ENCODE measurements around the gene BRIP1.
"Not testable (repeated sequence)": the region's sequence is repeated elsewhere in the genome, so short reads cannot be mapped to it uniquely, and the experiment has no call there.

Gene BRIP1

DNA sequence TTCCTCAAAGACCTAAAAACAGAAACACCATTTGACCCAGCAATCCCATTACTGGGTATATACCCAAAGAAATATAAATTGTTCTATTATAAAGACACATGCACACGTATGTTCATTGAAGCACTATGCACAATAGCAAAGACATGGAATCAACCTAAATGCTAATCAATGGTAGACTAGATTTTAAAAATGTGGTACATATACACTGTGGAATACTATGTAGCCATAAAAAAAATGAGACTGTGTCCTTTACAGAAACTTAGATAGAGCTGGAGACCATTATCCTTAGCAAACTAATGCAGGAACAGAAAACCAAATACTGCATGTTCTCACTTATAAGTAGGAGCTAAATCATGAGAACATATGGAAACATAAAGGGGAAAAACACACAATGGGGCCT is 36.5 kb downstream of the BRIP1 start:
- DNase-seq: not testable (repeated sequence)

DNA sequence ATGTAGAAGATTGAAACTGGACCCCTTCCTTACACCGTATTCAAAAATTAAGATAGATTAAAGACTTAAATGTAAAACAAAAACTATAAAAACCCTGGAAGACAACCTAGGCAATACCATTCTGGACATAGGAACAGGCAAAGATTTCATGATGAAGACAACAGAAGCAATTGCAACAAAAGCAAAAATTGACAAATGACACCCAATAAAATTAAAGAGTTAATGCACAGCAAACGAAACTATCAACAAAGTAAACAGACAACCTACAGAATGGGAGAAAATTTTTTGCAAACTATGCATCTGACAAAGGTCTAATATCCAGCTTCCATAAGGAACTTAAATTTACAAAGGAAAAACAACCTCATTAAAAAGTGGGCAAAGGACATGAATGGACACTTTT is 37.1 kb downstream of the BRIP1 start:
- not testable (repeated sequence) for DNase-seq

DNA sequence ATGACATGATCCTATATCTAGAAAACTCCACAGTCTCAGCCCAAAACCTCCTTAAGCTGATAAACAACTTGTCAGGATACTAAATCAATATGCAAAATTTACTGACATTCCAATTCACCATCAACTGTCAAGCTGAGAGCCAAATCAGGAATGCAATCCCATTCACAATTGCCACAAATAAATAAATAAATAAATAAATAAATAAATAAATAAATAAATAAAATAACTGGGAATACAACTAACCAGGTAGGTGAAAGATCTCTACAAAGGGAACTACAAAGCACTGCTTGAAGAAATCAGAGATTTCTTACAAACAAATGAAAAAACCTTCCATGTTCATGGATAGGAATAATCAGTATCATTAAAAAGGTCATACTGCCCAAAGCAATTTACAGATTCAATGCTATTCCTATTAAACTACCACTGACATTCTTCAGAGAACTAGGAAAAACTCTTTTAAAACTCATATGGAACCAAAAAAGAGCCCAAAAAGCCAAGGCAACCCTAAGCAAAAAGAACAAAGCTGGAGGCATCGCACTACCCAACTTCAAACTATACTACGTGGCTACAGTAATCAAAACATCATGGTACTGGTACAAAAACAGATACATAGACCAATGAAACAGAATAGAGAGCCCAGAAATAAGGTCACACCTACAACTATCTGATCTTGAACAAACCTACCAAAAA is 37.7 kb downstream of the BRIP1 start:
- no peak for DNase-seq

DNA sequence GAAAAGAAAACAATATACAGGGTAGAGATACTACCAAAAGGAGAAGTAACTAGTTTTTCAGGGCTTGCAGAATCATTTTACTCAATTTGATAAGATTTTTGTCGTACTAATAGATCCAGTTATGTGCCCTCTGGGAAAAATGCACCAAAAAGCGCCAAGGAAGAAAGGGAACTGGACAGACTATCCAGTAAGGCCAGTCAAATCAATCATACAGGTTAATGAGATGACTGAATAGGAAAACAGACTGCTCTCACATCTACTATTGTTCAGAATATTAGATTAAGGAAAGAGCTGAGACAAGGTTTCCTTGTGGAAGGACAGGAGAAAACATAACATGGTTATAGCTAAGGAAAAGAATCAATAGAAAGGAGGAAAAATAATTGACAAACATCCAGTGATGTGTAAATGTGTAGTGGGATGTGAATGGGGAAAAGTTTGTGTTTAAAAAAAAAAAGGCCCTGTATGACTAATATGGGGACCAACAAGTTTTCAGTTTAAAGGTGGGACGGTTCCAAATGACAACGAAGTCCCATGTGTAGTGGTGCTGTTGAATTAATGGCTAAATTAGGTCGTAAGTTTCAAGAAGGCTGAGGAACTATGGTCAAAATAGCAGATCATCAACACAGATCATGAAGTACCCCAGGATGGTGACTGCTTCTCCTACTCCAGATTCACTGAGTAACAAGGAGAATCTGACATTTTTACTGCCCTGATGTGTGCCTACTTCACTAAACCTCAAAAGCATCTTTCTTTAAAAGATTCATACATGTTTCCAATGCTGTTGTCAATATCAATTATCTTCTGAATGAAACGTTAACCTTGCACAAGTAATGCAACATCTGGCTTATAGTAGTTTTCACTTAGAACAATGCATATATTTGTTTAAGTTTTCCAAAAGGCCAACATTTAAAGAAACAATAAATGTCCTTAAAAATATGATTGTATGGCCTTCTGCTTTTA is 40.7 kb downstream of the BRIP1 start:
- DNase-seq: no peak

DNA sequence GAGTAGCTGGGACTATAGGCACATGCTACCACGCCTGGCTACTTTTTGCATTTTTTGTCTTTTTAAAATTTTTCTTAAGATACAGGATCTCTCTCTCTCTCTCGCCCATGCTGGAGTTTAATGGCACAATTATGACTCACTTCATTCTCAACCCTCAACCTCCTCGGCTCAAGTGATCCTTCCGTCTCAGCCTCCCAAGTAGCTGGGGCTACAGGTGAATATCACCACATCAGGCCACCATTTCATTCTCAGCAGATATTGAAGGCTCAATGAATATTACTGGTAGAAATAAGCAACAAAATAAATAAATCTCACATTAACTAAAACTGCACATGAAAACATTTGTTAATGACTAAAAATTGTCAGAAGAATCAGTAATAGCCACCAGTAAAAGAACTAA is 41.7 kb downstream of the BRIP1 start:
- no peak for DNase-seq

DNA sequence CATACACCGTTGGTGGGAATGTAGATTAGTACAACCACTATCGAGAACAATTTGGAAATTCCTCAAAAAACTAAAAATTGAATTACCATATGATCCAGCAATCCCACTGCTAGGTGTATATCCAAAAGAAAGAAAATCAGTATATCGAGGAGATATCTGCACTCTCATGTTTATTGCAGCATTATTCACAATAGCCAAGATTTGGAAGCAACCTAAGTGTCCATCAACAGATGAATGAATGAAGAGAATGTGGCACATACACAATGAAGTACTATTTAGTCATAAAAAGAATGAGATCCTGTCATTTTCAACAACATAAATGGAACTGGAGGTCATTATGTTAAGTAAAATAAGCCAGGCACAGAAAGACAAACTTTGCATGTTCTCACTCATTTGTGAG is 44.1 kb downstream of the BRIP1 start:
- not testable (repeated sequence) for DNase-seq

DNA sequence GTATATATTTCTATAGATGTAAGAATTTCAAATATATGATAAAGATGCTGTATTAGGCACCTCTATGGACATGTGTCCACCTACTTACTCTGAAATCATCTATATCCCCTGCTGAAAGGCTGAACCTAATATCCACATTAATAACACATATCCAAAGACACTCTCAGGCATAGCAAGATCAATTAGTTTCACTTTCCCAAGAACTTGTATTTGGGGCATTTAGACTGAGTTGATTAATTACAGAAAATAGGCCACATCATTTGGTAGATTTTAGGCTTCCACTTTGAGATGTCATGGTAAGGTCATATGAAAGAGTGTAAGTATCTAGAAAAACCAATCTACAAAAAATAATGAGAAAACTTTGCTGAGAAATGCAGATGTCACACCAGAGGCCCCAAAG is 45.1 kb downstream of the BRIP1 start:
- DNase-seq: no peak

DNA sequence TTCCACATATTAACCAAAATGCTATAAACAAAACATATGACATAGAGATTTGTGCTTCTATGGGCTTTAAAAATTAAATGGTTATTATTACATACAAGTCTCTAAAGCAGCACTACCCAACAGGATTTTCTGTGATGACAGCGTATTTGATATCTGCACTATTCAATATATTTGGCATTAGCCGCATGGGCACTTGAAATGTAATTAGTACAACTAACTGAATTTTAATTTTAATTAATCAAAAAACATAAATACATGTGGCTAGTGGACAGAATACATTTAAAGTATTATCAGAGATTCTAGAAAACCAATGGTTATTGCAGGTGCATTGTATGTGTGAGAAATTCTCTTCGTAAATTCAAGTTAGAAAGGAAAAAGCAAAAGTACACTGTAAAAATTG is 45.9 kb downstream of the BRIP1 start:
- no peak for DNase-seq

DNA sequence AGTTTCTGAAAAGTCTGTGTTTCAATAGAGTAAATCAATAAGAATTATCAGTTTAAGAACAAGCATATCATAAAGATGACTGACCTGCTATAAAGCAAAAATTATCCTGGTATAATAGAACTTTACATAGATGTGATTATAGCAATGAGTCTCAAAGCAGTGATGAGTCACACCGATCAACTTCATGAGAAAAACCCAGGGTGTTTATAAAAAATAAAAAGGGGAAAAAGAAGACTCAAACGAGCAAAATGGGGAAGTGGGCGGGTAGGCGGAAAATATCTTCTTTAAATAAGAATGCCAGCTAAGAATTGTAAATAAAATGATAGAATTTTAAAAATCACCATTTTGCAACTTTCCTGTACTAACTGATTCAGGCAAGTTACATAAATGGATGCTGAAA is 46.8 kb downstream of the BRIP1 start:
- no peak for DNase-seq

DNA sequence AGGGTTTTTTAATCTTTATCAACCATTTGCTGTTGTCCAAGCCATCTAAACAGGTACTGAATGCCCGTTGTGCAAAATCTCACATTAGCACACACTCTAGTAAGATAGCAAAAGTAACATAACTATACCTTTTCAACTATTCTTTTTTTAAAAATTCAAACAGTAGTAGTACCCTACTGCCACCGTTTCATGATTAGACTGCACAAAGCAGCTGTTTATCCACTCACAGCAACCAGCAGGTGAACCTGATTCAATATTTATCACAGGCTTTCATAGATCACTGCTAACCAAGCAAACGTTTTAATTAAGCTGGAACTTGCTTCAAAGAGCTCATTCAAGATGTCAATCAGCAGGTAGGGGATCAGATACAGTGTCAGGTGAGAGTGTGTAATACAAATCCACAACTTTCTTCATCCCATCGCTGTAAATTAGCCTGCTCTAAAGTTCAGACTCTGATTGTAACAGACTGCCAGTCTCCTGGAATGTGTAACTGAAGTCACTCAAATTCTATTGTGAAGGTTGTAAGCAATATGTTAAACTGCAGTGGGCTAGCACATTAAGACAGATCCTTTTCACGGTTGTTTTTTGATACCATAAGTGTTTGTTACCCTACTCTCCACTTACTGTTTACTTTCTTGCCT is 47.3 kb downstream of the BRIP1 start:
- no peak for DNase-seq

DNA sequence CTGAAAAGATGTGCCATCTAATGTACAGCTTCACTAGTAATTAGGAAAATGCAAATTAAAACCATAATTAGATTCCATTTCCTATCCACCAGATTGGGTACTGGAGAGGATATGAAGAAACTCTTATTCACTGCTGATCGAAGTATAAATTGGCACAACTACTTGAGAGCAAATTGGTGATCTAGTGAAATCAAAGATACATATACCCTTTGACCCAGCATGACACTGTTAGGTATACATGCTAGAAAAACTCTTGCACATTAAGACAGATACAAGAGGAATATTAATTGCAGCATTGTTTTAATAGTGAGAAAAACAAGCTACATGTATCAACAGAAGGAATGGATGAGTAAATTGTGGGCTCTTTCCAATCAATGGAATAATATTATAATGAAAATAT is 48.8 kb downstream of the BRIP1 start:
- DNase-seq: no peak

DNA sequence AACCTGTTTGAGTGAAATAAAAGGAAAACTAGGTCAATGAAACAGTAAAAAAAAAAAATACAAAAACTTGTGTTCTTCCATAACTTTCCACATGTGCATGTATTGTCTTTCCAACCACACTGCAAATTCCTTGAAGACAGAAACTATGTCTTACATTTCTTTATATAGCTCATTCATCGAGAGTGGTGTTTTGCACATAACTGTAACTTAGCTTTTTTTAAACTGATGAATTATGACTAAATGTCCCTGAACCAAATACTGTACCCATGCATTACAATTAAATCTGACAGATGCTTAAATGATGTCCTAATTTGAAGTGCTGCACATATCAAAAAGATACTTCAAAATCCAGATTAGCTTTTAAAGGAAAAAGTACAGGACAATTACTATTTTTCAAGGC is 50.1 kb downstream of the BRIP1 start:
- DNase-seq: no peak

DNA sequence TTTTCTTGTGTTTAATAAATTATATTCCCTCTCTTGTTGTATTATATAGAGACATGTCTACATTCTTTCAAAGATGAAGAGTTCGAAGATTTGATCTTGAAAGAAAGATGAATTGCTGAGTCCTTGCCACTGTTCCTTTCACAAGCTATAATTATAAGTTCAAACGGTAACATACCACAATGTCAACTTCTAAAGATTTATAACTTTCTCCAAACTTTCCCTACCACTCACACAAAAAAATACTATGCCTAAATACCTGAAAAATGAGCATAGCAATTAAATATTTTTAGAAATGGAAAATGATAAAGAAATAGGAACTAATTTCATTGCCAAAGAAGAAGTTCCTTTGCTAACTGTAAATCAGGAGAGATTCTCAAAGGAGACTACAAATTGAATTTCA is 50.6 kb downstream of the BRIP1 start:
- no peak for DNase-seq

DNA sequence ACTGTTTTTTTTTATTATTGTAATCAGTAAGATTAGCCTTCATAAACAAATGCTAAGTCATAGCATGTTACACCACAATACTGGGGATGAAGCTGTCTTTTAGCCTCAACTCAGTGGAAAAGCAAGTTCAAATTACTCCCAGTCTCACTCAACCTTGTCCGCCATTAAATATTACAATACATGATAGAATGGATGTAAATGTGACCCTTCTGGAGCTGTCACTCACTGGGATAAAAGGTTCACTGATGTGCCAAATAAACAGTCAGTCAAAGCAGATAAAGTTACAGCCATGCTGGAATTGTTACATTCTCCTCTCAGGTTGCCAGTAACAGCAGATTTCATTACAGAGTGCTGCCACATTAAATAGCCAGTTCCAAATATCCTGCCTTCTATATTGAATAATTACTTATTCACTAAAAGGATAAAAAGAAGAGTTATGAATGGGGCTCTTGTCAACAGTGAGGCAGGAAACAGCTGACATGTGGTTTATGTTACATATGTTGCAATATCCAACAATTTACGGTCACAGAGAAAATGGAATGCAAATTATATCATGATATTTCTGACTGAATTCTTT is 53.4 kb downstream of the BRIP1 start:
- no peak for DNase-seq

DNA sequence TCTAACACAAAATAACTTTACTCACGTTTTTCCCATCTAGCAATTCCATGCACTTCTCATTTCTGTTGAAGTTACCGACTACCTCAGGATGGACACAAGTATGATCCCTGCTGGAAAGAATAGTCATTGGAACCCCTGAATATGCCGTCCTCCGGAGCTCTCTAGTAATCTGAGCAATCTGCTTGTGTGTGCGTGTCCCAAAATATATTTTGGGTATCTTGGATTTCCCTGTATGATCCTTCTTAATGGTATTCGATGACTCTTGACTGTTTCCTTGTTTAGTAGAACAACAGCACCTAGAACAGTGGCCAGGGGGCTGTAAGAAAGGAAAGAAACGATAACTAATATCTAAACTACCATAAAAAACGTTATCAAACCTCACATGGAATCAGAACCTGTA is 54.9 kb downstream of the BRIP1 start:
- no peak for DNase-seq

DNA sequence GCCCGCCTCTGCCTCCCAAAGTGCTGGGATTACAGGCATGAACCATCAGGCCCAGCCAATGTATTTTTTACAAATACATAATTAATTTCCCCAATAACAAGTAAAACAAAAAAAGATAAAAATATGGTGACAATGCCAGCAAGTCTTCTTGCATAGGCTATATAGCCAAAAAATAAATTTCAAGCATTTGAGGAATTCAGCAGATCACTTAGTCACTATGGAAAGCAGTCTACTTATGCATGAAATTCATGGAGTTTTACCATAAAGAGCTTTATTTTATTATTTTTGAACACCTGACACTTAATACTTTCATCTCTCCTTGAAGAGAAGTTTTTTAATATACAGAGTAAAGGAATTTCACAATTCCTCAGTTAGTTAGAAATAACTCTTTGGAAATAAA is 56.4 kb downstream of the BRIP1 start:
- no peak for DNase-seq

DNA sequence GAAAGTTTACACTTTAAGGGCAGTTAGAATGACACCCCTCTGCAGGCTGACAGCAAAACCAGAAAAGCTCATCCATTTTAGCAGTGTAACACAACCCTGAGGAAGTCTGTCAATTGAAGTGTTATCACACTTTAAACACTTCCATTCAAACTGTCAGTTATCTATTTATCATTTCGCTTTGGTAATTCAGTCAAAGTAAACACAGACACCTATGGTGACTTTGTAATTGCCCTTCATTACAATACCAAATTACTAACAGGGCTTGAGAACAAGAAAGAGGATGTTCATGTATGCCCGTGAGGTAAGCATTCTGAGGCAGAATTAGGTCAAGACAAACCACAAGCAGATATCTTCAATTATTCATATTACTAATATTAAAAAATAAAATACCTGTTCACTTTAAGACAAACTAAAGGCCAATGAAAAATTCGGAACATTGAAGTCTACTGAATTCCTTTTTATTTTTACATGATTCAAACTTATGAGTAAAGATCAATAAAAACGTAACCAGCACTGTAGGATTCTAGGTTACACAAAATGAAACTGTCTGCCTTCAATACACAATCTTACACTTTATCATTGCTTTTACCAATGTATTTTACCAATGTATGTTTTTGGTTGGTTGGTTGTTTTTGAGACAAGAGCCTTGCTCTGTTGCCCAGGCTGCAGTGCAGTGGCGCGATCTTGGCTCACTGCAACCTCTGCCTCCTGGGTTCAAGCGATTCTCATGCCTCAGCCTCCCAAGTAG is 57.1 kb downstream of the BRIP1 start:
- DNase-seq: no peak

DNA sequence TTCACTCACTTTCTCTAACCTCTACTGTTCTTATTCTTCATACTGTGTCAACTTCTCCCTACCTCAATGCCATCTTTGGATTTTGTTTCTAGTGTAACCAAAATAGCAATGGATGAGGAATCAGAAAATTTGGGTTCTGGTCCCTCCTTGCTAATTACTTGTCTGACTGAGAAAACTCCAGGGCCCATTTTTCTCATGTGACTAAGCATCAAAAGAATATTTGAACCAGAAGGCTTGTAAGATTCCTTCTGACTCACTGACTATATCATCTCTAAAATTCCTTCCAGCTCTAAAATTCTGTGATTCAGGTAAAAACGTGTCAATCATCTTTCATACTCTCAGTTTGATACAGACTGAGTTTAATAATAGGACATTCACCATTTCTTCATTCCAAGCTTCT is 57.9 kb downstream of the BRIP1 start:
- DNase-seq: no peak

DNA sequence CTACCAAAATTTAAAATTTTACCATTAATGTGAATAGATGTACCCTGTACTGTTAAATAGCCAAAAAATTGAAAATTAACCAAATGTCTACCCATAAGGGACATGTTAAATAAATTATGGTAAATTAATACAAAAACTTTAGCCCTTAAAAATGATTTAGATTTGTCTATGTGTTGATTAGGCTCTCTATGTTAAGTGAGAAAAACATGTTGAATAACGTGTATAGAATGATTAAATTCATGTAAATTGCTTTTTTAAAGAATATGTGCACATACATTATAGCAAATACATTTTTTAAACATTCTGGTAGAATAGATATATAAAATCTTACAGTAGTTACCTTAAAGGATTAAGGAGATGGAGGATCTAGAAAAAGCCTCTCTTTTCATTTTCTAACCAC is 59.5 kb downstream of the BRIP1 start:
- DNase-seq: no peak

DNA sequence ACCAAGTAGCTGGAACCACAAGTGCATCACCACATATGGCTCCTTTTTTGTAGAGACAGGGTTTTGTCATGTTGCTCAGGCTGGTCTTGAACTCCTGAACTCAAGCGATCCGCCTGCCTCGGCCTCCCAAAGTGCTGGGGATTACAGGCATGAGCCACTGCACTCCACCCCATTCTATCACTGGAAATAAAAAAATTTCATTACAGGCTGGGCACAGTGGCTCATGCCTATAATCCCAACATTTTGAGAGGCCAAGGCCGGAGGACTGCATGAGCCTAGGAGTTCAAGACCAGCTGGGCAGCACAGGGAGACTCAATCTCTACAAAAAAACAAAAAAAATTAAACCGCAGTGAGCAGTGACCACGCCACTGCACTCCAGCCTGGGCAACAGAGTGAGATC is 60.1 kb downstream of the BRIP1 start:
- no peak for DNase-seq

DNA sequence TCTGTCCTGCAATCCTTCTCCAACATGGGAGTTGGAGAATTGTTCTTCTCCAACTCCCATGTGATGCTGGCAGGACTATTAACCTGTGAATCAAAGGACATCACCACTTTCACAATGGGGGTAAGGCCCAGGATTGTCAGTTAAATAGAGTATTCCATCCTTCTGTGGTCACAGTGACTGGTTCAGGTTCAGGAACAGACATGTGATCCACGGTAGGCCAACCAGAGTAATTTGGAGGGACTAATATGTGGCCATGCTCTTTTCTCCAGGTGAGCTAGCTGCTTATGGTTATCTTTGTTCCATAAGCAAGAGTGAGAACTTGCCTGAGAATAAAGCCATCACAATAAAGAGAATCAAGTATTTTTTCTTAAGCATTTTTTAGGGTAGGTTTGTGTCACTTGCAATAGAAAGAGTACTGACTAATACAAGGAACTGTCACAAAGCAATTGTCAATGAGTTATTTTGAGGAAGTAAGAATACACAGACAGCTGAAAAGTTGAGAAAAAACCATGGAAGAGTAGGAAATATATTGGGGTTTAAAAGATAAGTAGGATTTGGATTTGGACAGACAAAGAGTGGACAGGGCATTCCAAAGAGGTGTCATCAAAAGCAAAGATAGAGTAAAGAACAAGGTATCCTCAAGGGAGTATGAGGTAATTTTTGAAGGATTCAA is 63.4 kb downstream of the BRIP1 start:
- DNase-seq: no peak

DNA sequence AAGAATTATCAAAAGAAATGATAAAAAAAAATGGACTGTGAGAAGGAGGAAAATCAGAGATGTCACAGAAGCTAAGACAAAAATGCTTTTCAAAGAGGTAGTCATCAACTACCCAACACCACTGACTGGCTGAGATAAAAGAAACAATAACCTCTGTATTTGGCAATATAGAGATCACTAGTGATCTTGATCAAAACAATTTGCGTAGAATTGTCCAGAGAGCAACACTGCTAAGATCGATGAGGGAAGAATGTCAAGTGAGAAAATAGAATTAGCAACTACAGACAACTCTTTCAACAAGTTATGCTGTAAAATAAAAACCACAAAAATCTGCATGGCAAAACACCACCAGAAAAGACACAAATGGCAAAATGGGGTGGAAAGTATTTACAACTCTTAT is 66.0 kb downstream of the BRIP1 start:
- DNase-seq: no peak

Data from T1000 (cell line).